GM18505 (cell line): ENCODE results near the gene LMX1B.

Source experiments
- ATAC-seq: cut with Tn5 transposase; IDR thresholded peaks from one replicate; pipeline ENCODE4 v1.9.1; 2021; ENCODE audit not compliant: unreplicated experiment
- POLR2A ChIP-seq: IDR thresholded peaks from 4 replicates; pipeline ENCODE4 v1.6.1; 2011; ENCODE audit warnings: borderline replicate concordance; ENCODE audit not compliant: insufficient read depth, insufficient read length; ENCODE audit errors: extremely low read depth

The LMX1B gene

DNA sequence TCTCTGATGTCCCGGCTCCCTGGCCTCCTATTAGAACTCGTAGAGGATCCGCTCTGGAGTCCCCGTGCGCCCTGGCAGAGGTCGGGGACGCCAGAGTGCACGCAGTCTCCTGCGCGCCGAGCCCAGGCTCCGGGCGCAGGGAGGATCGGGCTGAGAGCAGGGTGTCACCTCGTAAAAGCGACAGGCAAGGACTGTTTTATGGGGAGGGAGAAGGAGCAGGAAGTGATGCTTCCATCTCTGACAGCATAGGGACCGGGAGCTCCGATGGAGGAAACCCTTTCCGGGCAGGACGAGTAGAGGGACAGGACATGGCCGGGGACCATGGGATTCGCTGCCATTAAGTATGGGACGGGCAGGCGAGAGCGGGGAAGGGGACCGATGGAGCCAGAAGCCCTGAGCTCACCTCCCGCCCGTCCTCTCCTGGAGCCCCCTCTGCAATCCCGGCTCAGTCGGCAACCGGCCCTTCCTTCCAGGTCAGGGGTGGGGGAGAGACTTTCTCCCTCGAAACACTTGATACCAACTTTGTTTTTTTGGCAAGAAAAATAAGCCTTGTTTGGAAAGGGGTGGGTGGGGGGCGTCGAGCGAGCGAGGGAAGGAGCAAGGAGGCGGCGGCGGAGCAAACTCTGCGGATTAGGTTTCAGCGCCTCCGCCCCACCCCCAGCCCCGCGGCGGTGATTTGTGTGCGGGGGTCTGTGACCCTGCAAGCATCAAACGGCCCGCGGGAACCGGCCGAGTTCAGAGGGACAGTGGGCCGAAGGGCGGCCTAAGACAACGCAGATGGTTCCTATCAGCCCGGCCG, 12.6 kb downstream of the LMX1B start:
- no peak for ATAC-seq
- no peak for TF ChIP-seq POLR2A

DNA sequence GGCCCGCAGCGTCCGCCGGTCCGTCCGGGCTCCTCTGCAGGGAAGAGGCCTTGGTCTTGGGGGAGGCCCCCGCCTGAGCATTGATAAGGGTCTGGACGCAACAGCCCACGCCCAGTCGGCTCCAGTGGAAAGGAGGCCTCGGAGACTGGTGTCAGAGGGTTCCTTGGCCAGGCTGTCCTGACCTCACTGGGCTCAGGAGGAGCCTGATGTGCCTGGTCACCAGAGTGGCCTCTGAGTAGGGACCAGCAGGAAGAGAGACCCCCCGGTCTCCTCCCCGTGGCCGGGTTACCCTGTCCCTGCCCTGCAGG, 13.2 kb downstream of the LMX1B start:
- no peak for TF ChIP-seq POLR2A
- no peak for ATAC-seq

GRCh38 chr9:126628146-126628545, 14.4 kb downstream of the LMX1B start:
- no peak for ATAC-seq
- no peak for TF ChIP-seq POLR2A

DNA sequence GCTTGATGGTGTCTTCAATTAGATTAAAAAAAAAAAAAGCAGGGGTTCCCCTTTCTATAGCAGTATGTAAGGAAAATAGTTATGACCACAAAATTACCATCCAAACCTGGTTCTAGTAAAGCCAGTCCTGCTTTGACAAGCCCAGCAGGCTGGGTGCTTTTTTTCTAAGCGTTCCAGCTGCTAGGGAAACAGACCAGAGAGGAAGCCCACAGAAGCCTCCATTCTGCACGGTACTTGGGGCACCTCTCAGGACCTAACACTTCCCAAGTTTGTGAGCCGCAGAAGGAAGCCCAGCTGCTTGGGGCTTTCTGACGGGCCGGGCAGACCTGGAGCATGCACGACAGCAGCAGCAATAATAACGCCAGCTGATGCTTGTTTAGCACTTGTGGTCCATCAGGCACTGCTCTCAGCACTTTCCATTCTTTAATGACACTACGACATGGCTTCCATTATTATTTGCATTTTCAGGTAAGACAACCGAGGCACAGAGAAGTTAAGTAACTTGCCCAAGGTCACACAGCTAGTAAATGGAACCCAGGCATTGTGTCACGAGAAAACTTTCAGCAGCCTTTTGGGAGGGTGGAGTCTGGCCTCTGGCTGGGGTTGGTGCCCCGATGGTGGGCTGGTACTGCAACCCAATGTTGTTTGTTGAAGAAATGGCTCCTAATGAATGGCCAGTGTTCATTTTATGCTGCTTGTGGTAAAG, 15.4 kb downstream of the LMX1B start:
- no peak for ATAC-seq
- TF ChIP-seq POLR2A, result no peak

- no peak for TF ChIP-seq POLR2A
- ATAC-seq, result no peak
These were observed 16.9 kb downstream of the LMX1B start for GRCh38 chr9:126630458-126631237.

- no peak for TF ChIP-seq POLR2A
- ATAC-seq, result no peak
These were observed 17.5 kb downstream of the LMX1B start for GRCh38 chr9:126631254-126631653.

DNA sequence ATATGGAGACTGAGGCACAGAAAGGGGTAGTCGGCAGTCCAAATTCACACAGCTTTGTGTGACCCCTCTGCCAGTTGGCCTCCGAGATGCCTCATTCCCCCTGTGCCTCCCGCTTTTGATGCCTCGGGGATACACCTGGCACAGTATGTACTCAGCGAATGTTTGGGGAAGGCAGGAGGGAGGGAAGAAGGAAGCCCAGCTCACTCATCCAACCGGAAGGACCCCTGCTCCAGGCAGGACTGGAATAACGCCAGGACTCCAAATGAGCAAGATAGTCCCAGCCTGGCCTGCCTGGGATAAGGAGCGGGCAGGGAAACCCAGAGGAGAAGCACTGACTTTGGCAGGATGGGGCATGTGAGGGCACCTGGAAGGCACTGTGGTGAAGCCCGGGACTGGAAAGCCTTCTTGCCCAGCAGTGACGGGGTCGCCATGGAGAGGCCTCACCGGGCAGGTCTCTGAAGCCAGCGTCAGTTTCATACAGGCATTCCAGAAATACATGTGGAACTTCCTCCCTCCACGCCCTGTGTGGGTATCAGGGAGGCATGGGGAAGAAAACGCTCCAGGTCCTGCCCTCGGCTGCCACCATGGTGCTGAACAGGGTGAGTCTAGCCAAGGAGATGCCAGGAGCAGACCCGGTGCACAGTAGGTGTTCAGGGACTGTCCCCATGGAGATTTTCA, 20.3 kb downstream of the LMX1B start:
- no peak for TF ChIP-seq POLR2A
- no peak for ATAC-seq

GRCh38 chr9:126635061-126635460, 21.3 kb downstream of the LMX1B start:
- ATAC-seq, result no peak
- TF ChIP-seq POLR2A, result no peak

- no peak for ATAC-seq
- TF ChIP-seq POLR2A, result no peak
These were observed 22.1 kb downstream of the LMX1B start for GRCh38 chr9:126635661-126636439.

DNA sequence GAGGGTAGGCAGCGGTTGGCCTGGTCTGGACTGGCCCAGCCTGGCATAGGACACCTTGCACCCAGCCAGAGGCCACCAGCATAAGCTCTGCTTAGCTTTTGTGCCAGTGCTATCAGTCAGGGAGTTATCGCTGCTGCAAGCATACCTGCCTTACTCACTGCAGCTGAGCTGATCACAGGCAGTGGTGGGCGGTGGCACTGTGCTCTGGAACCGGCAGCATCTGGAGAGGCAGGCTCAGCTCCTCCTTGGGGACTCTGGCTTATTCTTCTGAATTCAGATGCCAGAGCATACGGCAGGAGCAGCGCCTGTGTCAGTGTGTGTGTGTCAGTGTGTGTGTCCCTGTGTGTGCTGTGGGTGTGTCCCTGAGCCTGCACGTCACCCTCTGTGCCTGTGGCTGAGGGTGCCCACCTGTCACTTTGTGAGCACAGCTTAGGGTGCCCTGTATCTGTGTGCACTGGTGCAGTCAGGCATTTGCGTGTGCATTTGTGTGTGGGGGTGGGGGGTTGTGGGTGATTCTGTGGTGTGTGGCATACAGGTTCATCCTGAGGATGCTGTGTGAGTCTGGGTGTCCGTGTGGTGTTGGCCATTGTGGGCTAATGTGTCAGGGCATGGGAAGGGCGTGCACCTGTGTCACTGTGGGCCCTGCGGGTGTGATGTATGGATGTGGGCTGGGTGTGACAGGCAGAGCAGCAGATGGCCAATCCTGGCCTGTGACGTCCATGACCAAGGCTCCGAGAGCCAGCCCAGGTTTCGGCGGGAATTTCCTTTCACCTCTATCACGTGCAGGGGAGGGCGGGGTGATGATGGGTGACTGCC, 23.5 kb downstream of the LMX1B start:
- no peak for ATAC-seq
- TF ChIP-seq POLR2A, result no peak

GRCh38 chr9:126638571-126639132, 24.9 kb downstream of the LMX1B start:
- TF ChIP-seq POLR2A, result no peak
- no peak for ATAC-seq

GRCh38 chr9:126639318-126640000, 25.7 kb downstream of the LMX1B start:
- no peak for ATAC-seq
- no peak for TF ChIP-seq POLR2A
